Measurements from ENCODE around the gene NAGA.

The NAGA gene

DNA sequence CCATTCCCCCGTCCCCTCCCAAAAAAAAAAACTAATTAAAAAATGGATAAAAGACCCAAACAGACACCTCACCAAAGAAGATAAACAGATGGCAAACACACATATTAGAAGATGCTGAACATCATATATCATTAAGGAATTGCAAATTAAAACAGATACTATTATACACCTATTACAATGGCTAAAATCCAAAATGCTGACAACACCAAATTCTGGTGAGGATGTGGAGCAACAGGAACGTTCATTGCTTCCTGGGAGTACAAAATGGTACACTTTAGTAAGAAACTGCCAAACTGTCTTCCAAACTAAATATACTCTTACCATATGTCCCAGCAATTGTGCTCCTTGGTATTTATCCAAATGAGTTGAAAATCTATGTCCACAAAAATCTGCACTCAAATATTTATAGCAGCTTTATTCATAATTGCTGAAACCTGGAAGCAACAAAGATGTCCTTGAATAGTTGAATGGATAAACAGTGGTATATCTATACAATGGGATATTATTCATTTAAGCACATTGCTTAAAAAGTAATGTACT is 19.9 kb downstream of the NAGA start:
- H2AFZ ChIP-seq (ENCODE audit: low read depth, low read length, severe bottlenecking): no peak overlapping the region
- no peaks in the 10 kb centered on the region for H4K20me1 ChIP-seq (ENCODE audit: low read depth, low read length)
- no peak overlapping the region for H3K27ac ChIP-seq (ENCODE audit: low read depth, low read length)
- H3K27me3 ChIP-seq (ENCODE audit: low read length): no peaks in the 10 kb centered on the region
- H3K79me2 ChIP-seq (ENCODE audit: insufficient read depth, low read length): no peaks in the 10 kb centered on the region
- H3K9ac ChIP-seq (ENCODE audit: low read length): no peak overlapping the region
- no peaks in the 10 kb centered on the region for H3K9me2 ChIP-seq (replicated peaks; ENCODE audit: insufficient read depth, low read length)
- H3K4me2 ChIP-seq (ENCODE audit: low read depth, low read length, poor library complexity, severe bottlenecking): no peak overlapping the region
- no peak for TF ChIP-seq CTCF (IDR thresholded peaks at IDR 0.05; ENCODE audit: insufficient read depth, low read length, poor library complexity, severe bottlenecking)
- no peak for TF ChIP-seq EZH2phosphoT487 (conservative IDR thresholded peaks at IDR 0.05; ENCODE audit: low read length)
- H3K36me3 ChIP-seq (ENCODE audit: low read length): no peaks in the 10 kb centered on the region
- H3K4me3 ChIP-seq (ENCODE audit: insufficient read depth, low read length, poor library complexity, severe bottlenecking): no peak overlapping the region
- H3K9me3 ChIP-seq (ENCODE audit: insufficient read depth, low read length): no peaks in the 10 kb centered on the region
- no peaks in the 10 kb centered on the region for H3F3A ChIP-seq (ENCODE audit: insufficient read depth)

DNA sequence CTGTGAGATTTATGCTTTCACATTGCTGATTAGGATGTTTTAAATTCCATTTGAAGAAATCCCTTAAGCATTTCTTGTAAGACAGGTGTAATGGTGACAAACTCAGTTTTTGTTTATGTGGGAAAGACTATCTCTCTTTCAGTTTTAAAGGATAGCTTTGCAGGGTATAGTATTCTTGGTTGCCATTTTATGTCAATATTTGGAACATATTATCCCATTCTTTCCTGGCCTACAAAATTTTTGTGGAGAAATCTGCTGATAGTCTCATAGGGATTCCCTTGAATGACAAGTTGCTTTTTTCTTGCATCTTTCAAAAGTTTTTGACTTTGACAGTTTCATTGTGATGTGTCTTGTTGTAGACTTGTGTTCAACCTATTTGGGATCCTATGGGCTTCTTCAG is 28.8 kb downstream of the NAGA start:
- H3K9me2 ChIP-seq (replicated peaks; ENCODE audit: insufficient read depth, low read length): no peaks in the 10 kb centered on the region
- TF ChIP-seq CTCF (IDR thresholded peaks at IDR 0.05; ENCODE audit: insufficient read depth, low read length, poor library complexity, severe bottlenecking): no peak
- TF ChIP-seq EZH2phosphoT487 (conservative IDR thresholded peaks at IDR 0.05; ENCODE audit: low read length): no peak
- H3K4me2 ChIP-seq (ENCODE audit: low read depth, low read length, poor library complexity, severe bottlenecking): no peak overlapping the region
- H3K79me2 ChIP-seq (ENCODE audit: insufficient read depth, low read length): no peaks in the 10 kb centered on the region
- no peak overlapping the region for H3K4me3 ChIP-seq (ENCODE audit: insufficient read depth, low read length, poor library complexity, severe bottlenecking)
- no peaks in the 10 kb centered on the region for H3F3A ChIP-seq (ENCODE audit: insufficient read depth)
- no peak overlapping the region for H2AFZ ChIP-seq (ENCODE audit: low read depth, low read length, severe bottlenecking)
- no peak overlapping the region for H3K9ac ChIP-seq (ENCODE audit: low read length)
- H3K27ac ChIP-seq (ENCODE audit: low read depth, low read length): no peak overlapping the region
- H3K9me3 ChIP-seq (ENCODE audit: insufficient read depth, low read length): peaks cover 12% of the 10 kb centered on the region; the same call in 1 of the 2 replicates
- H4K20me1 ChIP-seq (ENCODE audit: low read depth, low read length): no peaks in the 10 kb centered on the region
- H3K36me3 ChIP-seq (ENCODE audit: low read length): peaks cover 5% of the 10 kb centered on the region
- peaks cover 2% of the 10 kb centered on the region; the same call in 1 of the 2 replicates for H3K27me3 ChIP-seq (ENCODE audit: low read length)

DNA sequence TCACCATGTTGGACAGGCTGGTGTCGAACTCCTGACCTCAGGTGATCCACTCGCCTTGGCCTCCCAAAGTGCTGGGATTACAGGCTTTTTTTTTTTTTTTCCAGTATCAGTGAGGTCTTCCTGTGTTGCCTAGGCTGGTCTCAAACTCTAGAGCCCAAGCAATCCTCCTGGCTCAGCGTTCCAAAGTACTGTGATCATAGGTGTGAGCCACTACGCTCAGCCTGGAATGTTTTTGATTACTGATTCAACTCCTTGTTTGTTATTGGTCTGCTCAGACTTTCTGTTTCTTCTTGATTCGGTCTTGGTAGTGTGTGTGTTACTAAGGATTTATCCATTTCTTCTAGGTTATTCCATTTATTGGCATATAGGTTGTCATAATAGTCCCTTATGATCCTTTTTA is 31.3 kb downstream of the NAGA start:
- Histone ChIP-seq H3K27ac (ENCODE audit: low read depth, low read length) (no peak overlapping the region), H3K9me3 (ENCODE audit: insufficient read depth, low read length) (peaks cover 12% of the 10 kb centered on the region; the same call in 1 of the 2 replicates), H3K9me2 (replicated peaks; ENCODE audit: insufficient read depth, low read length) (no peaks in the 10 kb centered on the region), H3K4me2 (ENCODE audit: low read depth, low read length, poor library complexity, severe bottlenecking) (no peak overlapping the region), H3K4me3 (ENCODE audit: insufficient read depth, low read length, poor library complexity, severe bottlenecking) (no peak overlapping the region), H3K79me2 (ENCODE audit: insufficient read depth, low read length) (no peaks in the 10 kb centered on the region), H3F3A (ENCODE audit: insufficient read depth) (no peaks in the 10 kb centered on the region), H4K20me1 (ENCODE audit: low read depth, low read length) (no peaks in the 10 kb centered on the region), H2AFZ (ENCODE audit: low read depth, low read length, severe bottlenecking) (no peak overlapping the region), H3K36me3 (ENCODE audit: low read length) (peaks cover 5% of the 10 kb centered on the region), H3K9ac (ENCODE audit: low read length) (no peak overlapping the region), H3K27me3 (ENCODE audit: low read length) (peaks cover 2% of the 10 kb centered on the region; the same call in 1 of the 2 replicates)
- TF ChIP-seq CTCF (IDR thresholded peaks at IDR 0.05; ENCODE audit: insufficient read depth, low read length, poor library complexity, severe bottlenecking): no peak
